OCI-LY7 (cell line): ENCODE results near the gene IRAK1. TPM values are rescaled to one million over a fixed set of nuclear protein-coding genes. Genes with fewer than 3 reads are reported as not detected.

Experiments
- BruUV-seq: library from RNA; stranded (reverse); fragments of 400-500 nt; replicated peaks from 2 replicates; lab custom pipeline; 2021; lab: Mats Ljungman, UMichigan
- CTCF ChIA-PET: fragments of 300-600 bp; sonication (Branson Sonifier 250); formaldehyde crosslinking; loops from one replicate; lab custom pipeline; 2022; ENCODE audit warnings: antibody characterized with exemption; ENCODE audit not compliant: unreplicated experiment; lab: Charles Lee
- POLR2A ChIA-PET: fragments of 300-600 bp; sonication (Branson Sonifier 250); formaldehyde crosslinking; loops from one replicate; lab custom pipeline; 2022; ENCODE audit warnings: antibody characterized with exemption; lab: Charles Lee
- DNase-seq: peaks from one replicate; pipeline ENCODE4 v3.0.0-alpha.2; 2015; ENCODE audit warnings: low spot score
- H2AFZ ChIP-seq: fragments of 200-600 bp; sonication (generic), shearing (Covaris generic); 2 replicates; pipeline ENCODE4 v1.6.1; 2014; ENCODE audit warnings: mild to moderate bottlenecking, antibody characterized with exemption, low read length, moderate library complexity
- H3K27ac ChIP-seq: fragments of 200-600 bp; sonication (generic); 2 replicates; pipeline ENCODE4 v1.5.1; 2014; ENCODE audit warnings: mixed run types, low read depth, mild to moderate bottlenecking, moderate library complexity, low read length, inconsistent platforms; ENCODE audit not compliant: poor library complexity, severe bottlenecking
- H3K36me3 ChIP-seq: fragments of 200-600 bp; sonication (generic); 2 replicates; pipeline ENCODE4 v1.6.1; 2014; ENCODE audit warnings: mild to moderate bottlenecking, antibody characterized with exemption, low read length, moderate library complexity, mixed read lengths; ENCODE audit not compliant: insufficient read depth
- H3K4me1 ChIP-seq: fragments of 200-600 bp; sonication (generic); 2 replicates; pipeline ENCODE4 v1.5.1; 2014; ENCODE audit warnings: mild to moderate bottlenecking, low read length; ENCODE audit not compliant: insufficient read depth, poor library complexity, severe bottlenecking
- H3K4me2 ChIP-seq: fragments of 200-600 bp; sonication (generic); 2 replicates; pipeline ENCODE4 v1.6.1; 2014; ENCODE audit warnings: mild to moderate bottlenecking, low read length
- H3K4me3 ChIP-seq: fragments of 200-600 bp; sonication (generic); 2 replicates; pipeline ENCODE4 v1.5.1; 2014; ENCODE audit warnings: mild to moderate bottlenecking, low read depth, low read length; ENCODE audit not compliant: poor library complexity, severe bottlenecking
- H3K79me2 ChIP-seq: fragments of 200-600 bp; sonication (generic); 2 replicates; pipeline ENCODE4 v1.6.1; 2016; ENCODE audit warnings: low read depth, mild to moderate bottlenecking, low read length, moderate library complexity, mixed read lengths; ENCODE audit not compliant: insufficient read depth
- H3K9me2 ChIP-seq: fragments of 200-600 bp; sonication (generic); 2 replicates; pipeline ENCODE4 v1.6.1; 2016; ENCODE audit warnings: mild to moderate bottlenecking, low read length, mixed read lengths; ENCODE audit not compliant: insufficient read depth
- H3K9me3 ChIP-seq: fragments of 200-600 bp; sonication (generic); 2 replicates; pipeline ENCODE4 v1.6.1; 2014; ENCODE audit warnings: mild to moderate bottlenecking, mixed run types, low read length, mixed read lengths
- H4K20me1 ChIP-seq: fragments of 200-600 bp; sonication (generic); 2 replicates; pipeline ENCODE4 v1.6.1; 2014; ENCODE audit warnings: mild to moderate bottlenecking, antibody characterized with exemption, low read length, moderate library complexity, mixed read lengths; ENCODE audit not compliant: insufficient read depth
- EZH2phosphoT487 ChIP-seq: fragments of 200-600 bp; sonication (generic); IDR thresholded peaks from 2 replicates; pipeline ENCODE4 v1.6.1; 2018; ENCODE audit warnings: low read depth, borderline replicate concordance, mild to moderate bottlenecking, mixed run types, antibody characterized with exemption, low read length, moderate library complexity, mixed read lengths
- intact Hi-C: fragments of 100-400 bp; cut with micrococcal nuclease; formaldehyde crosslinking; loops from one replicate; pipeline ENCODE4 v1.10.0; 2022; ENCODE audit not compliant: unreplicated experiment
- total RNA-seq, 2 experiments: library from RNA; depleted of rRNA in 1 of 2; stranded (reverse); fragments of >200 nt in 1 of 2; shearing (Covaris generic) in 1 of 2; gene quantifications; 2 replicates each; pipeline ENCODE4 v1.2.3, GENCODE V29; 2014 to 2022
- TF ChIP-seq, protein P1 (sequence below): fragments of 200-600 bp; sonication (generic); conservative IDR thresholded peaks from 2 replicates; pipeline ENCODE4 v1.5.1; 2014; ENCODE audit warnings: mild to moderate bottlenecking, antibody characterized with exemption, low read length, moderate library complexity, mixed read lengths

Gene IRAK1
- total RNA-seq, 2 experiments from 2014 or later = 75.5 to 136 TPM

GRCh38 chrX:154020536-154021115 is 924 bp upstream of the IRAK1 start:
- Histone ChIP-seq H3K4me2 (peak overlapping the region; percentile 91), H3K9me2 (no peaks in the 10 kb centered on the region; the same call in 1 of the 2 replicates), H4K20me1 (no peaks in the 10 kb centered on the region), H3K79me2 (peaks cover 6% of the 10 kb centered on the region; the same call in 1 of the 2 replicates), H3K27ac (peak overlapping the region; percentile 76), H3K9me3 (no peaks in the 10 kb centered on the region), H3K4me3 (peak overlapping the region; percentile 83), H3K36me3 (peaks cover 22% of the 10 kb centered on the region), H3K4me1 (peaks cover 29% of the 10 kb centered on the region), H2AFZ (no peak overlapping the region; the same call in 1 of the 2 replicates)
- ChIA-PET POLR2A (interaction anchor here (1.3 to 1.7 kb wide), 2 partner anchors 21 to 92 kb away, joined by 3 to 5 read pairs; no protein-coding TSS in a partner anchor), CTCF (no interaction called here)
- TSS peak; percentile 71 for BruUV-seq
- peak; percentile 7 for DNase-seq
- TF ChIP-seq, protein P1, sequence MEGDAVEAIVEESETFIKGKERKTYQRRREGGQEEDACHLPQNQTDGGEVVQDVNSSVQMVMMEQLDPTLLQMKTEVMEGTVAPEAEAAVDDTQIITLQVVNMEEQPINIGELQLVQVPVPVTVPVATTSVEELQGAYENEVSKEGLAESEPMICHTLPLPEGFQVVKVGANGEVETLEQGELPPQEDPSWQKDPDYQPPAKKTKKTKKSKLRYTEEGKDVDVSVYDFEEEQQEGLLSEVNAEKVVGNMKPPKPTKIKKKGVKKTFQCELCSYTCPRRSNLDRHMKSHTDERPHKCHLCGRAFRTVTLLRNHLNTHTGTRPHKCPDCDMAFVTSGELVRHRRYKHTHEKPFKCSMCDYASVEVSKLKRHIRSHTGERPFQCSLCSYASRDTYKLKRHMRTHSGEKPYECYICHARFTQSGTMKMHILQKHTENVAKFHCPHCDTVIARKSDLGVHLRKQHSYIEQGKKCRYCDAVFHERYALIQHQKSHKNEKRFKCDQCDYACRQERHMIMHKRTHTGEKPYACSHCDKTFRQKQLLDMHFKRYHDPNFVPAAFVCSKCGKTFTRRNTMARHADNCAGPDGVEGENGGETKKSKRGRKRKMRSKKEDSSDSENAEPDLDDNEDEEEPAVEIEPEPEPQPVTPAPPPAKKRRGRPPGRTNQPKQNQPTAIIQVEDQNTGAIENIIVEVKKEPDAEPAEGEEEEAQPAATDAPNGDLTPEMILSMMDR = no peak
- no peak for TF ChIP-seq EZH2phosphoT487
- intact Hi-C loops = no loop called here

GRCh38 chrX:154019061-154019621 is 561 bp downstream of the IRAK1 start:
- peak overlapping the region; percentile 97 for H3K4me3 ChIP-seq
- ChIA-PET POLR2A (interaction anchor here (0.6 to 1.0 kb wide), 3 partner anchors 46 to 105 kb away, joined by 3 to 4 read pairs (median 3); no protein-coding TSS in a partner anchor), CTCF (no interaction called here)
- no TSS peak for BruUV-seq
- intact Hi-C loops = loop anchor here (1.0 kb wide), 2 partner anchors 48 to 91 kb away; partner anchors contain the start of gene HCFC1
- TF ChIP-seq EZH2phosphoT487 = no peak
- TF ChIP-seq, protein P1 = no peak
- peaks cover 29% of the 10 kb centered on the region for H3K4me1 ChIP-seq
- peaks cover 35% of the 10 kb centered on the region for H3K36me3 ChIP-seq
- H4K20me1 ChIP-seq = no peaks in the 10 kb centered on the region
- DNase-seq = peak; percentile 45
- no peaks in the 10 kb centered on the region for H3K9me3 ChIP-seq
- H2AFZ ChIP-seq = peak overlapping the region; percentile 46; the same call in 1 of the 2 replicates
- H3K27ac ChIP-seq = peak overlapping the region; percentile 69
- peaks cover 6% of the 10 kb centered on the region; the same call in 1 of the 2 replicates for H3K79me2 ChIP-seq
- peak overlapping the region; percentile 89 for H3K4me2 ChIP-seq
- no peaks in the 10 kb centered on the region; the same call in 1 of the 2 replicates for H3K9me2 ChIP-seq
